NCI-H345 treated with DMSO at 0.1 percent for 48 hours (cell line): ENCODE measurements around the gene PPM1H.
"Not testable (repeated sequence)": the region's sequence is repeated elsewhere in the genome, so short reads cannot be mapped to it uniquely, and the experiment has no call there.

Experiments
- DNase-seq: peaks from one replicate; lab custom pipeline; 2025; ENCODE audit not compliant: unreplicated experiment; lab: John Stamatoyannopoulos, UW

Gene PPM1H

GRCh38 chr12:62934799-62935674 lies at the start of gene PPM1H:
PPM1H (minus strand) TSS chr12:62935150; CDS start chr12:62934736, 414 bp downstream.
- DNase-seq = peak; percentile 73

GRCh38 chr12:62983594-62983993 lies 48.6 kb upstream of the PPM1H start:
- no peak for DNase-seq

- DNase-seq = no peak
Observed at GRCh38 chr12:62978768-62979167, 43.8 kb upstream of the PPM1H start.

GRCh38 chr12:62977883-62978282 lies 42.9 kb upstream of the PPM1H start:
- no peak for DNase-seq

GRCh38 chr12:62977418-62977817 lies 42.5 kb upstream of the PPM1H start:
- no peak for DNase-seq

GRCh38 chr12:62976110-62976662 lies 41.2 kb upstream of the PPM1H start:
- DNase-seq = no peak

- no peak for DNase-seq
Observed at GRCh38 chr12:62971769-62972525, 37.0 kb upstream of the PPM1H start.

- DNase-seq = no peak
Observed at GRCh38 chr12:62969695-62970094, 34.7 kb upstream of the PPM1H start.

GRCh38 chr12:62967701-62968100 lies 32.8 kb upstream of the PPM1H start:
- DNase-seq = no peak

GRCh38 chr12:62966990-62967506 lies 32.1 kb upstream of the PPM1H start:
- DNase-seq = no peak

- DNase-seq = not testable (repeated sequence)
Observed at GRCh38 chr12:62966446-62966989, 31.6 kb upstream of the PPM1H start.

GRCh38 chr12:62965700-62966099 lies 30.8 kb upstream of the PPM1H start:
- DNase-seq = not testable (repeated sequence)

GRCh38 chr12:62965242-62965641 lies 30.3 kb upstream of the PPM1H start:
- not testable (repeated sequence) for DNase-seq

- DNase-seq = no peak
Observed at GRCh38 chr12:62963486-62964041, 28.6 kb upstream of the PPM1H start.

GRCh38 chr12:62960324-62960723 lies 25.4 kb upstream of the PPM1H start:
- DNase-seq = no peak

GRCh38 chr12:62959745-62960144 lies 24.8 kb upstream of the PPM1H start:
- no peak for DNase-seq

GRCh38 chr12:62957233-62957953 lies 22.4 kb upstream of the PPM1H start:
- DNase-seq = no peak

GRCh38 chr12:62955678-62956077 lies 20.7 kb upstream of the PPM1H start:
- no peak for DNase-seq

- DNase-seq = no peak
Observed at GRCh38 chr12:62950317-62950716, 15.4 kb upstream of the PPM1H start.

- DNase-seq = no peak
Observed at GRCh38 chr12:62948123-62948522, 13.2 kb upstream of the PPM1H start.
